HT-29 (cell line): Measurements from ENCODE around the gene CYP4V2. TPM values are rescaled to one million over a fixed set of nuclear protein-coding genes. Genes with fewer than 3 reads are reported as not detected.

Experiments
- DNase-seq: peaks from one replicate; pipeline ENCODE4 v3.0.0-alpha.2; 2015; ENCODE audit warnings: low spot score
- total RNA-seq: library from RNA; depleted of rRNA; stranded (reverse); fragments of >200 nt; shearing (Covaris generic); gene quantifications from 2 replicates; pipeline ENCODE4 v1.2.3, GENCODE V29; 2014

The CYP4V2 gene
- total RNA-seq, 1 experiment from 2014 or later = 5.7 TPM

DNA sequence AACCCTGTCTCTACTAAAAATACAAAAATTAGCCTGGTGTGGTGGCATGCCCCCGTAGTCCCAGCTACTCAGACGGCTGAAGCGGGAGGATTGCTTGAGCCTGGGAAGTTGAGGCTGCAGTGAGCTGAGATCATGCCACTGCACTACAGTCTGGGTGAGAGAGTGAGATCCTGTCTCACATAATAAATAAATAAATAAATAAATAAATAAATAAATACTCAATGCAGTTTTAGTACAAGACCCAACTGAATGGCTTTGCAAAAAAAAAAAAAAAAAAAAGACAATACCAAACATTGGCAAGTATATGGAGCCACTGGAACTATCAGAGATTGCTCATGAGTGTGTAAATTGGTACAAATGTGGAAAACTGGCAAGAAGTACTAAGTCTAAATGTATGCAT lies 3.3 kb upstream of the CYP4V2 start:
- no peak for DNase-seq

GRCh38 chr4:186189656-186190055 lies 1.7 kb upstream of the CYP4V2 start:
- no peak for DNase-seq

GRCh38 chr4:186190581-186191199 lies 677 bp upstream of the CYP4V2 start:
- DNase-seq = peak; percentile 45

DNA sequence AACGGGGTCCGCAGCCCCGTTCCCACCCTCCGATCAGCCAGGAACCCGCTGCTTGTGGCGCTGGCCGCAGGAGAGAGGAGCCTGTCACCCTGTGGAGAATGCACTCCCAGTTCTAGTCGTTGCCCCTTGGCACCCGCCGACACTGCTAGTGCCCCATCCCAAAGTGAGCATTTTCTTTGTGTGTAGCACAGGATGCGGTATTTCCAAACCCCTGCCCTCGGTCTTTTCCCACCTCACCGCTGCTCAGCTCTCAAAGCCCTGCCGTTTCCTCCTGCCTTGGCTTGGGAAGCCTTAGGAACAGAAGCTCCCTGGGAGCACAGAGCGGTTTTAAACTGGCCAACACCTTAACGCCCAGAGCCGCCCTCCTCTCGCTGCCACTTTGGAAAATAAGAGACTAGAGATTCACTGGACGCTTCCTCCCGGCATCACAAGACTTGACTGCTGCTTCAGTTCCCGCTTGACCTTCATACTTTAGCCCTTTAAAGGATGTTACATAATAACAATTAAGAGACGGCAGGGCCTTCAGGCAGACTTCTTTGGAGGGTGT lies 772 bp downstream of the CYP4V2 start:
- peak; percentile 29 for DNase-seq

DNA sequence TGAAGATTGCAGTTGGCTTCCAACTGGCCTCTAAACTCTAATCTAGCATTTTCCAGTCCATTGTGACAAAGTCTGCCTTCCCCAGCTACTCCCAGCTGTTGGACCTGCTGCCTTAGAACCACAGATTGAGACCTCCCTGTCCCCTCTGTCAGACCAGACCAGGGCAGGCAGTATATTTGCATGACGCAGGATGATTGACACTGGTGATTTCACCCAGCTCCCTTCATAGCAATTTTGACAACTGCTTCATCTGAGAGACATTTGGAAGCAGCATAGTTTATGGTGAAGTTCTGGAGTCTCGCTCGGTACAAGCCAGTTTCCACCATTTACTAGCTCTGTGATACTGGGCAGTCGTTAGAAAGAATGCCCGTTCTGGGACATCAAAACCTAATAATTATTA lies 2.5 kb downstream of the CYP4V2 start:
- DNase-seq = no peak

DNA sequence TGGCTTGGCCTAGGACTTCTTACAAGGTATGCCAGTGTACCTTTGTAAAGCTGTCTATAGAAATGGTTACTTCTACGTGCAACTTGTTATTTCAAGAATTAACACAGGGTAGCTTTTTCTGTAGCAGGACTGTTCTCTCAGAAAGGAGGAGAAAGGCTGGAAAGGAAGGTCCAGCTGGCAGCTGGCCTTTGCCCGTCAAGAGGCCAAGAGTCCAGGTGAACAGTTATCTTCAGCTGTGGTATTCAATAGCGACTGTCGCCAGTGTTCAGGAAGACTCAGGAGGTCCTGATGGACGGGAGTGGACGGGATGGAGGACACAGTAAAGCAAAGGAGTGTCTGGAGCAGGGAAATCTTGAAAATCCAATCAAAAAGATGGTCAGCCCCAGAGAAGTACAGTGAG lies 4.7 kb downstream of the CYP4V2 start:
- no peak for DNase-seq

DNA sequence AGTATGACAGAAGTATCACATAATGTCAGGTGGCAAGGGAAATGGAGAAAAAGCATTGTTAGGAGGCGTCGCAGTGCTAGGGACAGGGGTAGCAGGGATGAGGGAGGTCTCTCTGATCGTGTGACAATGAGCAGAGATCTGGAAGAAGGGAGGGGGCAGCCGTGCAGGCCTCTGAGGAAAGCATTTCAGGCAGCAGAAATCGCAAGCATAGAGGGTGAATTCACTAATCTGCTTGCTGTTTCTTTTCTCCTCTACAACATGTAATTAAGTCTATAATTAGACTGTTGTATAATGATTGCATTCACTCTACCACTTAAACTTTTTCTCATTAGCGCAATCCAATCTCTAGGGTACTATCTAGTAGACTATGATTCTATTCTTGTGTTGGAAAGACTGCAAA lies 9.1 kb downstream of the CYP4V2 start:
- DNase-seq = no peak

- no peak for DNase-seq
Observed at GRCh38 chr4:186201010-186201409, 9.6 kb downstream of the CYP4V2 start.

- DNase-seq = peak; percentile 70
Observed at GRCh38 chr4:186201535-186202230, 10.3 kb downstream of the CYP4V2 start.

DNA sequence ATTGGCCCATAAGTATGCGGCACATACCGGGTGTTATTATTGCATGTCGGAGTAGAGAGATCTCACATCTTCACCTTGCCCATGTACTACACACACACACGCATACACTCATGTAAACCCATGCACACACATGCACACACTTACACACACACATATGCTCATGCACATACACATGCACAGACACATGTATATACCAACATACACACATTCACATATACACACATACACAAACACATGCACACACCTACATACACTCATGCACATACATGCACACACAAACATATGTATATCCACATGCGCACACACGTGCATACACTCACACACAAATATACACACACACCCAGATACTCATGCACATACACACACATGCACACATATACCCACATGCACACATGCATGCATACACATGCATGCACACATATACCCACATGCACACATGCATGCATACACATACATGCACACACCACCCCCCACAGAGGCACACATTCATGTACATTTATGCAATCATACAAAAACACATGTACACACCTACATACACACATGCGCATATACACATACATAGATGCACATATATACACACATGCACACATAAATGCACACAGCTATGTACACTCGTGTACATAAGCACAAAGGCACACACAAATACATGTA lies 11.2 kb downstream of the CYP4V2 start:
- DNase-seq = no peak

DNA sequence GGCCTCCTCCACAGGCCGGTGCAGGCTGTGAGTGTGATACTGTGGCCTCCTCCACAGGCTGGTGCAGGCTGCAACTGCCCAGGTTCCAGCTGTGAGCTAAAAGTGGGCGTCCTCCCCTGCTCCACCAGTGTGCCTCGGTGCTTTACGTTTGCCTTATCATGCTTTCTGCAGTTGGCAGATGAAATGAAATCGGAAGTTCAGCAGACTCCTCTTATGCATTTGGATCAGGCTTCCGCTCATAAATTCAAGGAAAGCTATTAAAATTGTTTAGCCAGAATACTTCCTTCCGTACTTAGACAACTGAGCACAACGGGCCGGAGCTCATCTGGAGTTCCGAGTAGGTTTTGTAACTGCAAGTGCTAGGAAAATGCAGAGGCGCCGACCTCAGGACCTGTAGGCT lies 12.0 kb downstream of the CYP4V2 start:
- DNase-seq = no peak

DNA sequence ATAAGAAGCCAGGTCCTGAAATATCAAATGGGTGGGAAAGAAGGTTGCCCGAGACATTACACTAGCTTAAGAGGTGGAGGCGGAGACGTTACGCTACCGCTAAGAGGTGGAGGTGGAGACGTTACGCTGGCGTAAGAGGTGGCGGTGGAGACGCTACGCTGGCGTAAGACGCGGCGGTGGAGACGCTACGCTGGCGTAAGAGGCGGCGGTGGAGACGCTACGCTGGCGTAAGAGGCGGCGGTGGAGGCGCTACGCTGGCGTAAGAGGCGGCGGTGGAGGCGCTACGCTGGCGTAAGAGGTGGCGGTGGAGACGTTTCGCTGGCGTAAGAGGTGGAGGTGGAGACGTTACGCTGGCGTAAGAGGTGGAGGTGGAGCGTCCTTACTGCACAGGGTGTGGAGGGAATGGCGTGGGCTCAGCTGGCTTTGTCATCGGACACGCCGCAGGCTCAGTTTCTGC lies 12.8 kb downstream of the CYP4V2 start:
- DNase-seq = no peak

DNA sequence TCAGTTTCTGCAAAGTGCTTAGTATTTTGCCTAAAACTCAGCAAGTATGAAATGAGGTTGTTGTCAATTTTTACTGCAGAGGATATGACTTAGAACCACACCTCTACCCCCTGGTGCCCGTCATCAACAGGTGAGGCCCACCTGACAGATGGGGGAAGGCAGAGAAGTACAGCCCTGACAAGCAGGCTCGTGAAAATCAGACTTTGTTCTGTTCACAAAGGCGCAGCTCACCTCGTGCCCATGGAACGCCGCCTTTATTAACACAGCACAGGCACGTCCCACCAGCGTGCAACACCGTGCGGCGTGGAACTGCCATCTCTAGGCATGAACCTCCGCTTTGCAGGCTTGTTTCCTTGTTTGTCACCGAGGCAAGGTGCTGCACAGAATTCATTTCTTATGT lies 13.3 kb downstream of the CYP4V2 start:
- DNase-seq = no peak

DNA sequence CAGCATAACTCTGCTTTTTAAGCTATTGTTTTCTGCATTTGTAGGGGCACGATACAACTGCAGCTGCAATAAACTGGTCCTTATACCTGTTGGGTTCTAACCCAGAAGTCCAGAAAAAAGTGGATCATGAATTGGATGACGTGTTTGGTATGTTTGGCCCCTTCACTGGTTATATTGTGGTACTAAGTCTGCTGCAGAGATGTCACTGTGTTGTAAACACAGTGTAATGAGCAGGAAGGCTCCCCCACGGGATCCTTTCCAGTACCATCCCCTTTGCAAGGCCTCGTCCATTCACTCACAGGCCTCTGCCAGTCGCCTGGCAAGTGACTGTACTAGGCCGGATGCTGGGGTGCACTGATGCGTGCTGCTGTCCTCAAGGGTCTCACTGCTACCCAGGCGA lies 13.8 kb downstream of the CYP4V2 start:
- no peak for DNase-seq

GRCh38 chr4:186216465-186217024 lies 25.2 kb downstream of the CYP4V2 start:
- no peak for DNase-seq

- no peak for DNase-seq
Observed at GRCh38 chr4:186217733-186218293, 26.4 kb downstream of the CYP4V2 start.

GRCh38 chr4:186221624-186222023 lies 30.3 kb downstream of the CYP4V2 start:
- DNase-seq = no peak

- no peak for DNase-seq
Observed at GRCh38 chr4:186225848-186226247, 34.5 kb downstream of the CYP4V2 start.

GRCh38 chr4:186226521-186227189 lies 35.3 kb downstream of the CYP4V2 start:
- DNase-seq = no peak

DNA sequence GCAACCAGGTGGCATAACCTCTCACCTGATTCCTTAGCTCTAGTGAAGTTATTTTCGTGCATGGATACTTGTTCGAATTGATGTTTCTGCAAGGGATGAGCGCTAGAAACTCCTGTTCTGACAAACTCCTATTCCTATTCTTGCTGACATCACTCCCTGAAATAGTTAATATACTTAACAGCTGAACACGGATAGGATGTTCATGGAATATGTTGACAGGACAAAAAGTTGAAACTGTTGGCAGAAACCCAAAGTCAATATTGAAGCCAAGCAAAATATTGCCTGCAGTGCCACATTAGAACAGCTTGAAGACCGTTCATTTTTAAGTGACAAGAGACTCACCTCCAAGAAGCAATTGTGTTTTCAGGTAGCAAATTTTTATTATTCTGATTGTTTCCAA lies 35.9 kb downstream of the CYP4V2 start, which contains the start of gene KLKB1:
Gene KLKB1 (plus strand): TSS at position 287 of the 400 bp plus-strand sequence. CDS start 689 bp downstream, outside the sequence.
- peak; percentile 20 for DNase-seq
